Measurements from ENCODE around the gene MNT.

GRCh38 chr17:2376107-2376506, 24.8 kb downstream of the MNT start:
- no peak for TF ChIP-seq CTCF (conservative IDR thresholded peaks at IDR 0.05; ENCODE audit: low read depth, low read length)
- no peak for TF ChIP-seq EZH2 (IDR thresholded peaks at IDR 0.05; ENCODE audit: borderline replicate concordance, low read depth, low read length, poor library complexity, severe bottlenecking)

Data from A673 (cell line).